Neural cell (in vitro differentiated cells): Measurements from ENCODE around the gene OR2J1. TPM values are rescaled to one million over a fixed set of nuclear protein-coding genes. Genes with fewer than 3 reads are reported as not detected.

Experiments used
- H2AFZ ChIP-seq: fragments of 200-600, 300-800 bp; sonication (generic), shearing (Covaris generic); 2 replicates; pipeline ENCODE4 v1.6.0; 2014; ENCODE audit warnings: low read depth, mild to moderate bottlenecking, antibody characterized with exemption, low read length, moderate library complexity
- H3F3A ChIP-seq: fragments of 200-600 bp; shearing (Covaris generic); 2 replicates; pipeline ENCODE4 v1.6.1; 2016; ENCODE audit warnings: mild to moderate bottlenecking, moderate library complexity, mixed read lengths, antibody characterized with exemption, low read length; ENCODE audit not compliant: insufficient read depth, poor library complexity, severe bottlenecking
- H3K27ac ChIP-seq: fragments of 200-600, 300-800 bp; sonication (generic), shearing (Covaris generic); 2 replicates; pipeline ENCODE4 v1.5.1; 2014; ENCODE audit warnings: mild to moderate bottlenecking, low read length, moderate library complexity
- H3K27me3 ChIP-seq: fragments of 300-800, 200-600 bp; sonication (generic), shearing (Covaris generic); 2 replicates; pipeline ENCODE4 v1.6.0; 2014; ENCODE audit warnings: mild to moderate bottlenecking, low read depth, low read length, moderate library complexity; ENCODE audit not compliant: insufficient read depth
- H3K36me3 ChIP-seq: fragments of 300-800, 200-600 bp; sonication (generic), shearing (Covaris generic); 2 replicates; pipeline ENCODE4 v1.5.1; 2014; ENCODE audit warnings: mild to moderate bottlenecking, antibody characterized with exemption, low read length, moderate library complexity; ENCODE audit not compliant: insufficient read depth
- H3K4me2 ChIP-seq: fragments of 300-800, 200-600 bp; sonication (generic), shearing (Covaris generic); 2 replicates; pipeline ENCODE4 v1.6.0; 2014; ENCODE audit warnings: mild to moderate bottlenecking, low read length
- H3K4me3 ChIP-seq: fragments of 300-800, 200-600 bp; sonication (generic), shearing (Covaris generic); 2 replicates; pipeline ENCODE4 v1.5.1; 2014; ENCODE audit warnings: mild to moderate bottlenecking, low read length, moderate library complexity
- H3K79me2 ChIP-seq: fragments of 200-600 bp; shearing (Covaris generic); replicated peaks from 2 replicates; pipeline ENCODE4 v1.6.0; 2014; ENCODE audit warnings: mild to moderate bottlenecking, low read length, moderate library complexity; ENCODE audit not compliant: insufficient read depth
- H3K9ac ChIP-seq: fragments of 300-800, 200-600 bp; sonication (generic), shearing (Covaris generic); 2 replicates; pipeline ENCODE4 v1.6.1; 2016; ENCODE audit warnings: mild to moderate bottlenecking, low read length, mixed read lengths
- H3K9me2 ChIP-seq: fragments of 200-600 bp; shearing (Covaris generic); 2 replicates; pipeline ENCODE4 v1.6.1; 2016; ENCODE audit warnings: mild to moderate bottlenecking, low read length, mixed read lengths; ENCODE audit not compliant: insufficient read depth
- H3K9me3 ChIP-seq: fragments of 200-600, 300-800 bp; sonication (generic), shearing (Covaris generic); 2 replicates; pipeline ENCODE4 v1.6.1; 2016; ENCODE audit warnings: mild to moderate bottlenecking, mixed run types, low read length, moderate library complexity, mixed read lengths
- H4K20me1 ChIP-seq: fragments of 200-600 bp; shearing (Covaris generic); 2 replicates; pipeline ENCODE4 v1.6.1; 2016; ENCODE audit warnings: mild to moderate bottlenecking, mixed run types; ENCODE audit not compliant: insufficient read depth
- EP300 ChIP-seq: fragments of 450-650 bp; conservative IDR thresholded peaks from 2 replicates; pipeline ENCODE4 v1.6.1; 2014; ENCODE audit warnings: antibody characterized with exemption, mild to moderate bottlenecking, moderate library complexity; ENCODE audit not compliant: poor library complexity, severe bottlenecking
- EZH2 ChIP-seq: fragments of 200-600, 300-800 bp; shearing (Covaris generic), sonication (generic); IDR thresholded peaks from 2 replicates; pipeline ENCODE4 v1.6.1; 2014; ENCODE audit warnings: antibody characterized with exemption, low read length, borderline replicate concordance, mild to moderate bottlenecking; ENCODE audit not compliant: insufficient read depth, poor library complexity, severe bottlenecking
- MXI1 ChIP-seq: fragments of 450-650 bp; conservative IDR thresholded peaks from 2 replicates; pipeline ENCODE4 v1.6.1; 2014; ENCODE audit warnings: antibody characterized with exemption, mild to moderate bottlenecking; ENCODE audit not compliant: poor library complexity, severe bottlenecking
- POLR2AphosphoS5 ChIP-seq: IDR thresholded peaks from 2 replicates; pipeline ENCODE4 v1.6.1; 2012
- RAD21 ChIP-seq: fragments of 450-650 bp; conservative IDR thresholded peaks from 2 replicates; pipeline ENCODE4 v1.6.1; 2014; ENCODE audit warnings: antibody characterized with exemption, mild to moderate bottlenecking, moderate library complexity
- SMC3 ChIP-seq: fragments of 450-650 bp; conservative IDR thresholded peaks from 2 replicates; pipeline ENCODE4 v1.6.1; 2014; ENCODE audit warnings: antibody characterized with exemption, mild to moderate bottlenecking, moderate library complexity; ENCODE audit not compliant: poor library complexity
- TAF1 ChIP-seq: IDR thresholded peaks from 2 replicates; pipeline ENCODE4 v1.6.1; 2012; ENCODE audit warnings: low read depth
- polyA plus RNA-seq: library from polyadenylated mRNA; depleted of rRNA; stranded (reverse); fragments of >200 nt; gene quantifications from 2 replicates; pipeline ENCODE4 v1.2.3, GENCODE V29; 2014
- TF ChIP-seq, protein P1 (sequence below): IDR thresholded peaks from 2 replicates; pipeline ENCODE4 v1.6.1; 2012; ENCODE audit warnings: borderline replicate concordance
- TF ChIP-seq, protein P2 (sequence below): fragments of 450-650 bp; IDR thresholded peaks from 2 replicates; pipeline ENCODE4 v1.5.1; 2014; ENCODE audit warnings: antibody characterized with exemption, mild to moderate bottlenecking, moderate library complexity; ENCODE audit not compliant: poor library complexity, severe bottlenecking

Gene OR2J1
- polyA plus RNA-seq, 1 donor from 2014 or later, result not detected

DNA sequence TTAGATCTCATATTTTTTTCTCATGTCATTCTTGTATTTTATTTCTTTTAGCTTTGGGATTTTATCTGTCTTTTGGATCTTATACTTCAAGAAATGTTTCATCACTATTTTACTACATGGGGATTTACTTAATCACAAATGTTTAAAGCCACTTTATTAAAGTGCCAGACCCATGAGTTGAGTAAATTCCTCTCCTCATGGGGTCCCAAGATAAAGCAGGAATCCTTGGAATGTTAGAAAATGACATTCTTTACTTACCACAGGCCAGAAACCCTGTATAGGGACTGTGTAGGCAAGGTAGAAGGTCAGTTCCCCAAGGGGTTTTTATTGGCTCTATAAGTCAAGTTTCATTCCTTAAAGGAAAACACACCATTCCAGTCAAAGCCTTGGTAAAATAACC is 43.0 kb downstream of the OR2J1 start:
- H3K9me2 ChIP-seq, result no peaks in the 10 kb centered on the region
- no peaks in the 10 kb centered on the region for H3F3A ChIP-seq
- H3K9me3 ChIP-seq, result peaks cover 7% of the 10 kb centered on the region
- H2AFZ ChIP-seq, result no peak overlapping the region
- H3K79me2 ChIP-seq, result no peaks in the 10 kb centered on the region
- H4K20me1 ChIP-seq, result no peaks in the 10 kb centered on the region
- no peaks in the 10 kb centered on the region for H3K27me3 ChIP-seq
- H3K27ac ChIP-seq, result no peak overlapping the region
- TF ChIP-seq RAD21 (no peak), EP300 (no peak), TAF1 (no peak), MXI1 (no peak), POLR2AphosphoS5 (no peak), SMC3 (no peak), EZH2 (no peak)
- TF ChIP-seq, protein P1, sequence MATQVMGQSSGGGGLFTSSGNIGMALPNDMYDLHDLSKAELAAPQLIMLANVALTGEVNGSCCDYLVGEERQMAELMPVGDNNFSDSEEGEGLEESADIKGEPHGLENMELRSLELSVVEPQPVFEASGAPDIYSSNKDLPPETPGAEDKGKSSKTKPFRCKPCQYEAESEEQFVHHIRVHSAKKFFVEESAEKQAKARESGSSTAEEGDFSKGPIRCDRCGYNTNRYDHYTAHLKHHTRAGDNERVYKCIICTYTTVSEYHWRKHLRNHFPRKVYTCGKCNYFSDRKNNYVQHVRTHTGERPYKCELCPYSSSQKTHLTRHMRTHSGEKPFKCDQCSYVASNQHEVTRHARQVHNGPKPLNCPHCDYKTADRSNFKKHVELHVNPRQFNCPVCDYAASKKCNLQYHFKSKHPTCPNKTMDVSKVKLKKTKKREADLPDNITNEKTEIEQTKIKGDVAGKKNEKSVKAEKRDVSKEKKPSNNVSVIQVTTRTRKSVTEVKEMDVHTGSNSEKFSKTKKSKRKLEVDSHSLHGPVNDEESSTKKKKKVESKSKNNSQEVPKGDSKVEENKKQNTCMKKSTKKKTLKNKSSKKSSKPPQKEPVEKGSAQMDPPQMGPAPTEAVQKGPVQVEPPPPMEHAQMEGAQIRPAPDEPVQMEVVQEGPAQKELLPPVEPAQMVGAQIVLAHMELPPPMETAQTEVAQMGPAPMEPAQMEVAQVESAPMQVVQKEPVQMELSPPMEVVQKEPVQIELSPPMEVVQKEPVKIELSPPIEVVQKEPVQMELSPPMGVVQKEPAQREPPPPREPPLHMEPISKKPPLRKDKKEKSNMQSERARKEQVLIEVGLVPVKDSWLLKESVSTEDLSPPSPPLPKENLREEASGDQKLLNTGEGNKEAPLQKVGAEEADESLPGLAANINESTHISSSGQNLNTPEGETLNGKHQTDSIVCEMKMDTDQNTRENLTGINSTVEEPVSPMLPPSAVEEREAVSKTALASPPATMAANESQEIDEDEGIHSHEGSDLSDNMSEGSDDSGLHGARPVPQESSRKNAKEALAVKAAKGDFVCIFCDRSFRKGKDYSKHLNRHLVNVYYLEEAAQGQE, result no peak
- TF ChIP-seq, protein P2, sequence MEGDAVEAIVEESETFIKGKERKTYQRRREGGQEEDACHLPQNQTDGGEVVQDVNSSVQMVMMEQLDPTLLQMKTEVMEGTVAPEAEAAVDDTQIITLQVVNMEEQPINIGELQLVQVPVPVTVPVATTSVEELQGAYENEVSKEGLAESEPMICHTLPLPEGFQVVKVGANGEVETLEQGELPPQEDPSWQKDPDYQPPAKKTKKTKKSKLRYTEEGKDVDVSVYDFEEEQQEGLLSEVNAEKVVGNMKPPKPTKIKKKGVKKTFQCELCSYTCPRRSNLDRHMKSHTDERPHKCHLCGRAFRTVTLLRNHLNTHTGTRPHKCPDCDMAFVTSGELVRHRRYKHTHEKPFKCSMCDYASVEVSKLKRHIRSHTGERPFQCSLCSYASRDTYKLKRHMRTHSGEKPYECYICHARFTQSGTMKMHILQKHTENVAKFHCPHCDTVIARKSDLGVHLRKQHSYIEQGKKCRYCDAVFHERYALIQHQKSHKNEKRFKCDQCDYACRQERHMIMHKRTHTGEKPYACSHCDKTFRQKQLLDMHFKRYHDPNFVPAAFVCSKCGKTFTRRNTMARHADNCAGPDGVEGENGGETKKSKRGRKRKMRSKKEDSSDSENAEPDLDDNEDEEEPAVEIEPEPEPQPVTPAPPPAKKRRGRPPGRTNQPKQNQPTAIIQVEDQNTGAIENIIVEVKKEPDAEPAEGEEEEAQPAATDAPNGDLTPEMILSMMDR, result no peak
- H3K36me3 ChIP-seq, result no peaks in the 10 kb centered on the region
- no peak overlapping the region for H3K9ac ChIP-seq
- H3K4me2 ChIP-seq, result no peak overlapping the region
- H3K4me3 ChIP-seq, result no peak overlapping the region

DNA sequence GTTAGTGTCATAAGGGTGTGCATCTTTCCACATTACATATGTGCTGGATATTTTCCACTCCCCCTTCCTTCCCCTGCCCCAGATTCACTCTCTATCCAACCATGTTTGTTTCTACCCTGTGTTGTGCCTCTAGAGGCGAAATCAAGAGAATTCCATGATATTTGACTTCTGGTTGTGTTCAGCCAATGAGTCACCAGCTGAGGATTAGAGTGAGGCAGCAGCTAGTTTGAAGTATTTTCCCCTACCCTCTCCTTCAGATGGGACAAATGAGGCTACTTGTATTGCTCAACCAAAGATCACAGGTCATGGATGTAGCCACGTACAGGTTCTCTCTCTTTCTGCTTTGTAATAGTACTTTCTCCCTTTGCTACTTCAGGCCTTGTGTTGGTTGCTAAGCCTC is 46.9 kb downstream of the OR2J1 start:
- Histone ChIP-seq H2AFZ (no peak overlapping the region), H4K20me1 (no peaks in the 10 kb centered on the region), H3K36me3 (no peaks in the 10 kb centered on the region), H3F3A (no peaks in the 10 kb centered on the region), H3K79me2 (no peaks in the 10 kb centered on the region), H3K9me3 (peaks cover 7% of the 10 kb centered on the region), H3K27me3 (no peaks in the 10 kb centered on the region), H3K4me3 (no peak overlapping the region), H3K9ac (no peak overlapping the region), H3K9me2 (no peaks in the 10 kb centered on the region), H3K27ac (no peak overlapping the region), H3K4me2 (no peak overlapping the region)
- TF ChIP-seq RAD21, result no peak
- TF ChIP-seq, protein P2, result no peak
- no peak for TF ChIP-seq TAF1
- TF ChIP-seq POLR2AphosphoS5, result no peak
- no peak for TF ChIP-seq EP300
- no peak for TF ChIP-seq EZH2
- TF ChIP-seq, protein P1, result no peak
- no peak for TF ChIP-seq SMC3
- TF ChIP-seq MXI1, result no peak
